Prostate gland (tissue), 2 donors: ENCODE results near the gene ADISSP. TPM values are rescaled to one million over a fixed set of nuclear protein-coding genes. Genes with fewer than 3 reads are reported as not detected.

ENCODE experiments used
- DNase-seq: peaks from one replicate; pipeline ENCODE4 v3.0.0-alpha.2; 2019; ENCODE audit warnings: low spot score
- H3K27ac ChIP-seq, 2 donors: fragments of 200-600 bp; sonication (generic); 2 replicates each; pipeline ENCODE4 v1.5.1; 2017 to 2019
- H3K27me3 ChIP-seq: fragments of 200-600 bp; sonication (generic); replicated peaks from 2 replicates; pipeline ENCODE4 v1.5.1; 2019; ENCODE audit not compliant: insufficient read depth
- H3K36me3 ChIP-seq, 2 donors: fragments of 200-600 bp; sonication (generic); 1 replicate in 1 of 2; 2 replicates in 1 of 2; pipeline versions ENCODE4 v1.5.1 to v1.8.1; 2017 to 2019
- H3K4me1 ChIP-seq: fragments of 200-600 bp; sonication (generic); replicated peaks from 2 replicates; pipeline ENCODE4 v1.5.1; 2019
- H3K4me3 ChIP-seq, 2 donors: fragments of 200-600 bp; sonication (generic); 2 replicates each; pipeline ENCODE4 v1.5.1; 2017 to 2019
- H3K9me3 ChIP-seq: fragments of 200-600 bp; sonication (generic); 2 replicates; pipeline ENCODE4 v1.5.1; 2017
- CTCF ChIP-seq, 4 experiments: fragments of 200-600 bp in 2 of 4; fragments of 450-650 bp in 2 of 4; sonication (generic) in 2 of 4; IDR thresholded peaks; 1 replicate in 3 of 4; 2 replicates in 1 of 4; pipeline ENCODE4 v1.5.1; 2016 to 2019; ENCODE audit warnings: antibody characterized with exemption in 4 of 4, mild to moderate bottlenecking in 2 of 4, moderate library complexity in 2 of 4
- POLR2A ChIP-seq: fragments of 450-650 bp; IDR thresholded peaks from one replicate; pipeline ENCODE4 v1.6.1; 2016; ENCODE audit warnings: antibody characterized with exemption, mild to moderate bottlenecking
- POLR2AphosphoS5 ChIP-seq: sonication (generic); formaldehyde crosslinking; IDR thresholded peaks from one replicate; pipeline ENCODE4 v1.6.1; 2017; ENCODE audit warnings: antibody characterized with exemption
- WGBS: methylation state at CpG from one replicate; pipeline ENCODE4 v1.1.5; 2018; 5-methylcytosine and 5-hydroxymethylcytosine counted together
- intact Hi-C: fragments of 100-400 bp; cut with DNase I; formaldehyde crosslinking; loops from one replicate; pipeline ENCODE4 v1.14.2; 2022
- total RNA-seq, 2 donors: library from RNA; depleted of rRNA; stranded (reverse); fragments of >200 nt; gene quantifications; one replicate each; pipeline ENCODE4 v1.1.0, GENCODE V29; 2016

ADISSP gene
- total RNA-seq, 2 donors from 2014 or later: 11.8 to 14.6 TPM

GRCh38 chr20:3804254-3804751 lies 36.8 kb upstream of the ADISSP start:
- H3K27ac ChIP-seq: no peak overlapping the region
- DNase-seq: no peak
- 76% methylated on average over 11 of the region's 11 CpGs for WGBS

GRCh38 chr20:3803854-3804253 lies 36.3 kb upstream of the ADISSP start:
- no peak overlapping the region for H3K4me3 ChIP-seq
- intact Hi-C loops: no loop called here
- H3K27ac ChIP-seq: no peak overlapping the region
- WGBS: 87% methylated on average over 6 of the region's 6 CpGs
- H3K9me3 ChIP-seq: no peaks in the 10 kb centered on the region
- TF ChIP-seq POLR2A (no peak), CTCF (IDR thresholded peaks at IDR 0.05) (no peak), POLR2AphosphoS5 (no peak)
- no peaks in the 10 kb centered on the region for H3K36me3 ChIP-seq
- H3K4me1 ChIP-seq: peaks cover 5% of the 10 kb centered on the region
- no peak for DNase-seq
- no peaks in the 10 kb centered on the region for H3K27me3 ChIP-seq

More at GRCh38 chr20:3804254-3804751, 36.8 kb upstream of the ADISSP start:
- Histone ChIP-seq H3K27me3 (no peaks in the 10 kb centered on the region), H3K9me3 (no peaks in the 10 kb centered on the region), H3K36me3 (no peaks in the 10 kb centered on the region), H3K4me3 (no peak overlapping the region), H3K4me1 (peaks cover 5% of the 10 kb centered on the region)
- TF ChIP-seq POLR2A (no peak), POLR2AphosphoS5 (no peak), CTCF (IDR thresholded peaks at IDR 0.05) (no peak)
- intact Hi-C loops: no loop called here

- no peak for TF ChIP-seq POLR2A
- no peak for TF ChIP-seq POLR2AphosphoS5
- TF ChIP-seq CTCF (IDR thresholded peaks at IDR 0.05): no peak
- H3K27ac ChIP-seq: no peak overlapping the region
- H3K36me3 ChIP-seq: no peaks in the 10 kb centered on the region
- H3K4me3 ChIP-seq: no peak overlapping the region
- no peaks in the 10 kb centered on the region for H3K9me3 ChIP-seq
- DNase-seq: no peak
- peaks cover 5% of the 10 kb centered on the region for H3K4me1 ChIP-seq
- H3K27me3 ChIP-seq: no peaks in the 10 kb centered on the region
- intact Hi-C loops: no loop called here
- 97% methylated on average over 14 of the region's 14 CpGs for WGBS
Observed at GRCh38 chr20:3803289-3803688, 35.7 kb upstream of the ADISSP start.

- no peak overlapping the region for H3K4me3 ChIP-seq
- H3K27me3 ChIP-seq: no peaks in the 10 kb centered on the region
- DNase-seq: no peak
- H3K36me3 ChIP-seq: no peaks in the 10 kb centered on the region
- no peak overlapping the region for H3K27ac ChIP-seq
- WGBS: 95% methylated on average over 11 of the region's 11 CpGs
- H3K9me3 ChIP-seq: no peaks in the 10 kb centered on the region
- intact Hi-C loops: no loop called here
- peaks cover 5% of the 10 kb centered on the region for H3K4me1 ChIP-seq
- TF ChIP-seq POLR2A: no peak
Observed at GRCh38 chr20:3802524-3803239, 35.1 kb upstream of the ADISSP start.

- intact Hi-C loops: no loop called here
- Histone ChIP-seq H3K4me1 (peaks cover under 1% of the 10 kb centered on the region), H3K36me3 (no peaks in the 10 kb centered on the region), H3K4me3 (no peak overlapping the region), H3K9me3 (no peaks in the 10 kb centered on the region), H3K27ac (no peak overlapping the region), H3K27me3 (no peaks in the 10 kb centered on the region)
- DNase-seq: no peak
- WGBS: 94% methylated on average over 13 of the region's 13 CpGs
- TF ChIP-seq CTCF (IDR thresholded peaks at IDR 0.05): no peak
- TF ChIP-seq POLR2A: no peak
- TF ChIP-seq POLR2AphosphoS5: no peak
Observed at GRCh38 chr20:3801846-3802245, 34.3 kb upstream of the ADISSP start.
